HepG2 (cell line): ENCODE results near the gene MED13. TPM values are rescaled to one million over a fixed set of nuclear protein-coding genes. Genes with fewer than 3 reads are reported as not detected.

Source experiments
- ATAC-seq: fragments of 200-7000 bp; cut with Tn5 transposase; 3 replicates; pipeline ENCODE4 v1.9.1; 2020; ENCODE audit warnings: mild to moderate bottlenecking, moderate library complexity
- BruUV-seq: library from RNA; stranded (reverse); fragments of 400-500 nt; replicated peaks from 2 replicates; lab custom pipeline; 2021; lab: Mats Ljungman, UMichigan
- CTCF ChIA-PET: fragments of 300-600 bp; formaldehyde crosslinking; extraction: SDS; loops from one replicate; lab custom pipeline; 2021; ENCODE audit warnings: low total read pairs, inconsistent platforms, low intra/inter-chr PET ratio; lab: Yijun Ruan, JAX
- POLR2A ChIA-PET: fragments of 350-600 bp; sonication (Branson Sonifier 250); formaldehyde crosslinking; loops from one replicate; lab custom pipeline; 2020; ENCODE audit warnings: antibody characterized with exemption, inconsistent platforms; lab: Yijun Ruan, JAX
- DNase-seq: peaks from one replicate; pipeline ENCODE4 v3.0.0-alpha.2; 2015; ENCODE audit warnings: low spot score
- FAIRE-seq: peaks from 3 replicates; lab custom pipeline; 2011; peaks lifted over from hg19 to GRCh38; lab: Jason Lieb, UNC
- H2AFZ ChIP-seq: one replicate; pipeline ENCODE4 v1.6.1; 2011; ENCODE audit warnings: low read length, inconsistent platforms
- H3K27ac ChIP-seq: fragments of 300-600 bp; 3 replicates; pipeline ENCODE4 v1.8.0; 2011; ENCODE audit warnings: mixed run types, mild to moderate bottlenecking, mixed read lengths, low read length, inconsistent platforms; ENCODE audit not compliant: insufficient read depth; ENCODE audit errors: extremely low read length
- H3K27me3 ChIP-seq, 2 experiments: fragments of 200-600 bp in 1 of 2; 2 replicates in 1 of 2; 3 replicates in 1 of 2; pipeline versions ENCODE4 v1.6.0 to v1.8.0; 2011; ENCODE audit warnings: low read length in 2 of 2, mild to moderate bottlenecking in 2 of 2, moderate library complexity in 2 of 2, inconsistent platforms in 1 of 2; ENCODE audit not compliant: insufficient read depth in 2 of 2, control insufficient read depth in 1 of 2
- H3K36me3 ChIP-seq, 2 experiments: fragments of 200-600 bp in 1 of 2; replicated peaks in 1 of 2; 2 replicates in 1 of 2; 3 replicates in 1 of 2; pipeline versions ENCODE4 v1.5.1 to v1.8.0; 2011; ENCODE audit warnings: low read length in 2 of 2, inconsistent platforms in 1 of 2; ENCODE audit not compliant: insufficient read depth in 2 of 2, control insufficient read depth in 1 of 2
- H3K4me1 ChIP-seq: 2 replicates; pipeline ENCODE4 v1.5.1; 2012; ENCODE audit warnings: low read length, inconsistent platforms; ENCODE audit not compliant: insufficient read depth
- H3K4me2 ChIP-seq: 2 replicates; pipeline ENCODE4 v1.6.0; 2011; ENCODE audit warnings: low read depth, low read length, inconsistent platforms
- H3K4me3 ChIP-seq, 3 experiments: fragments of 200-600 bp in 1 of 3; sonication (generic), shearing (Covaris generic) in 1 of 3; replicated peaks in 1 of 3; 2 replicates each; pipeline ENCODE4 v1.5.1; 2011 to 2016; ENCODE audit warnings: low read length in 3 of 3, inconsistent platforms in 2 of 3, low read depth in 2 of 3, mild to moderate bottlenecking in 2 of 3, control low read depth in 1 of 3, mixed read lengths in 1 of 3; ENCODE audit not compliant: insufficient read depth in 1 of 3
- H3K79me2 ChIP-seq: one replicate; pipeline ENCODE4 v1.6.1; 2011; ENCODE audit warnings: low read length, inconsistent platforms; ENCODE audit not compliant: insufficient read depth
- H3K9ac ChIP-seq: 2 replicates; pipeline ENCODE4 v1.6.0; 2011; ENCODE audit warnings: mild to moderate bottlenecking, low read depth, low read length, inconsistent platforms; ENCODE audit not compliant: insufficient read depth
- H3K9me3 ChIP-seq: 2 replicates; pipeline ENCODE4 v1.5.1; 2012; ENCODE audit warnings: mild to moderate bottlenecking, low read length
- H4K20me1 ChIP-seq: 2 replicates; pipeline ENCODE4 v1.6.0; 2011; ENCODE audit warnings: inconsistent platforms, mild to moderate bottlenecking, low read length, moderate library complexity; ENCODE audit not compliant: insufficient read depth
- KDM5A ChIP-seq: fragments of 200-600 bp; sonication (generic); IDR thresholded peaks from 2 replicates; pipeline ENCODE4 v1.7.0; 2018; ENCODE audit warnings: antibody characterized with exemption, mild to moderate bottlenecking, low read length, borderline replicate concordance
- KDM5B ChIP-seq: sonication (generic); formaldehyde crosslinking; IDR thresholded peaks from 2 replicates; pipeline ENCODE4 v1.4.0; 2020; ENCODE audit warnings: missing genetic modification reagents, mild to moderate bottlenecking, borderline replicate concordance
- PHF8 ChIP-seq: sonication (generic); formaldehyde crosslinking; IDR thresholded peaks from 2 replicates; pipeline ENCODE4 v1.5.0; 2020; ENCODE audit warnings: missing genetic modification reagents
- RAD51 ChIP-seq: fragments of 450-650 bp; IDR thresholded peaks from 2 replicates; pipeline ENCODE4 v1.6.1; 2016; ENCODE audit warnings: borderline replicate concordance
- ZNF160 ChIP-seq: sonication (generic); formaldehyde crosslinking; IDR thresholded peaks from 2 replicates; pipeline ENCODE4 v1.8.0; 2022; ENCODE audit warnings: mild to moderate bottlenecking, inconsistent platforms, missing genetic modification reagents
- ZNF879 ChIP-seq: sonication (generic); formaldehyde crosslinking; IDR thresholded peaks from 2 replicates; pipeline ENCODE4 v1.8.1; 2023; ENCODE audit warnings: missing genetic modification reagents
- ZNF891 ChIP-seq: sonication (generic); formaldehyde crosslinking; IDR thresholded peaks from 2 replicates; pipeline ENCODE4 v1.5.0; 2020; ENCODE audit warnings: mild to moderate bottlenecking, missing genetic modification reagents
- WGBS: methylation state at CpG from one replicate; pipeline ENCODE4 v1.1.6; 2017; ENCODE audit warnings: low lambda C conversion rate; 5-methylcytosine and 5-hydroxymethylcytosine counted together
- in situ Hi-C: cut with HindIII; loops from 2 replicates; pipeline ENCODE4 v1.10.0; 2017; ENCODE audit warnings: low pct_unique_long_range_greater_than_20kb; ENCODE audit not compliant: extremely low pct_ligation_motif_present
- intact Hi-C: fragments of 100-400 bp; cut with micrococcal nuclease; formaldehyde crosslinking; loops from one replicate; pipeline ENCODE4 v1.10.0; 2022; ENCODE audit not compliant: unreplicated experiment
- polyA plus RNA-seq, 8 experiments: library from polyadenylated mRNA; depleted of rRNA in 3 of 8; stranded (reverse) in 7 of 8; unstranded in 1 of 8; fragments of >200 nt; fragmentation: Illumina TruSeq in 4 of 8; extraction: Trizol in 4 of 8; gene quantifications; 2 replicates each; pipeline versions ENCODE4 v1.2.1 to v1.2.3, GENCODE V29; 2011 to 2016; ENCODE audit warnings: low read depth in 4 of 8, missing spikeins in 1 of 8, mixed read lengths in 1 of 8; ENCODE audit not compliant: insufficient read depth in 1 of 8
- total RNA-seq, 5 experiments: library from RNA; depleted of rRNA; stranded (reverse); fragments of >200 nt; fragmentation: Illumina TruSeq; extraction: Trizol; gene quantifications; 2 replicates each; pipeline ENCODE4 v1.2.3, GENCODE V29; 2016; ENCODE audit warnings: low read depth in 1 of 5
- TF ChIP-seq, protein P1 (sequence below): sonication (generic); formaldehyde crosslinking; IDR thresholded peaks from 2 replicates; pipeline ENCODE4 v1.4.0; 2020; ENCODE audit warnings: missing genetic modification reagents
- TF ChIP-seq, protein P2 (sequence below): sonication (generic); formaldehyde crosslinking; IDR thresholded peaks from 2 replicates; pipeline ENCODE4 v1.5.0; 2020; ENCODE audit warnings: mild to moderate bottlenecking, missing genetic modification reagents, moderate library complexity

MED13 gene
- total and polyA plus RNA-seq, 2 of the 13 experiments (the other 11 are each of a cell fraction or from before 2014, with no cell fraction given): 27.4 to 69.1 TPM

DNA sequence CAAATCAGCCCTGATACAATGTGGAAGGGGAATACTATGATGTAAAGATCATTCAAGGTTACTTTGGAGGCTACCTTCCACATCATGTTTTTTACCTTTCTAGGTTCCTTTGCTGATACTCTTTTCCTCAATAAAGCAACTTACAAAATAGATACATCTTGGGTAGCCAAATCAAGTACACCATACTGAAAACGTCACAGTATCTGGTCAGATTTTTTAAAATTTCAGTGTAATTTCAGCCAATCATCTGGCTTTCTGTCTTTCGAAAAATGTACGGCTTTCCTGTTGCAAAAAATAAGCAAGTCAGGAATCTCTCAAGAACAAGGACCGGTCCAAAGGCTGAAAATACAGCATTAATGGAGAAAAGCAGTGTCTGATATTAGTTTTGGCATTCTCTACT, 15.6 kb upstream of the MED13 start:
- Histone ChIP-seq H3K36me3 (no peaks in the 10 kb centered on the region), H3K9ac (no peak overlapping the region), H3K27ac (no peak overlapping the region), H4K20me1 (no peaks in the 10 kb centered on the region), H3K79me2 (no peaks in the 10 kb centered on the region), H3K9me3 (no peaks in the 10 kb centered on the region), H3K4me1 (peaks cover 42% of the 10 kb centered on the region), H2AFZ (no peak overlapping the region), H3K27me3 (no peaks in the 10 kb centered on the region), H3K4me2 (no peak overlapping the region), H3K4me3 (no peak overlapping the region)
- TF ChIP-seq KDM5A (no peak), ZNF160 (CRISPR knock-in tag) (no peak), PHF8 (CRISPR knock-in tag) (no peak), KDM5B (CRISPR knock-in tag) (no peak), ZNF891 (CRISPR knock-in tag) (no peak), RAD51 (no peak), ZNF879 (CRISPR knock-in tag) (no peak)
- TF ChIP-seq, protein P1, sequence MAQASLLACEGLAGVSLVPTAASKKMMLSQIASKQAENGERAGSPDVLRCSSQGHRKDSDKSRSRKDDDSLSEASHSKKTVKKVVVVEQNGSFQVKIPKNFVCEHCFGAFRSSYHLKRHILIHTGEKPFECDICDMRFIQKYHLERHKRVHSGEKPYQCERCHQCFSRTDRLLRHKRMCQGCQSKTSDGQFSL (CRISPR knock-in tag): no peak
- TF ChIP-seq, protein P2, sequence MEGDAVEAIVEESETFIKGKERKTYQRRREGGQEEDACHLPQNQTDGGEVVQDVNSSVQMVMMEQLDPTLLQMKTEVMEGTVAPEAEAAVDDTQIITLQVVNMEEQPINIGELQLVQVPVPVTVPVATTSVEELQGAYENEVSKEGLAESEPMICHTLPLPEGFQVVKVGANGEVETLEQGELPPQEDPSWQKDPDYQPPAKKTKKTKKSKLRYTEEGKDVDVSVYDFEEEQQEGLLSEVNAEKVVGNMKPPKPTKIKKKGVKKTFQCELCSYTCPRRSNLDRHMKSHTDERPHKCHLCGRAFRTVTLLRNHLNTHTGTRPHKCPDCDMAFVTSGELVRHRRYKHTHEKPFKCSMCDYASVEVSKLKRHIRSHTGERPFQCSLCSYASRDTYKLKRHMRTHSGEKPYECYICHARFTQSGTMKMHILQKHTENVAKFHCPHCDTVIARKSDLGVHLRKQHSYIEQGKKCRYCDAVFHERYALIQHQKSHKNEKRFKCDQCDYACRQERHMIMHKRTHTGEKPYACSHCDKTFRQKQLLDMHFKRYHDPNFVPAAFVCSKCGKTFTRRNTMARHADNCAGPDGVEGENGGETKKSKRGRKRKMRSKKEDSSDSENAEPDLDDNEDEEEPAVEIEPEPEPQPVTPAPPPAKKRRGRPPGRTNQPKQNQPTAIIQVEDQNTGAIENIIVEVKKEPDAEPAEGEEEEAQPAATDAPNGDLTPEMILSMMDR (CRISPR knock-in tag): no peak
- BruUV-seq: no TSS peak
- in situ Hi-C loops: no loop called here
- intact Hi-C loops: no loop called here
- ChIA-PET POLR2A (no interaction called here), CTCF (no interaction called here)
- ATAC-seq: no peak
- 82% methylated on average over 4 of the region's 4 CpGs for WGBS
- no peak for FAIRE-seq
- DNase-seq: no peak
